C4-2B (cell line): Measurements from ENCODE around the gene TFDP1.

ENCODE experiments used
- CTCF ChIP-seq: fragments of 450-650 bp; conservative IDR thresholded peaks from 2 replicates; pipeline ENCODE4 v1.5.1; 2017; ENCODE audit warnings: mild to moderate bottlenecking
- ZFX ChIP-seq: fragments of 450-650 bp; IDR thresholded peaks from 2 replicates; pipeline ENCODE4 v1.6.1; 2017

GRCh38 chr13:113552786-113553434, 31.6 kb upstream of the TFDP1 start:
- TF ChIP-seq CTCF (no peak), ZFX (no peak)
